ENCODE measurements around the gene INTS1.

The INTS1 gene

DNA sequence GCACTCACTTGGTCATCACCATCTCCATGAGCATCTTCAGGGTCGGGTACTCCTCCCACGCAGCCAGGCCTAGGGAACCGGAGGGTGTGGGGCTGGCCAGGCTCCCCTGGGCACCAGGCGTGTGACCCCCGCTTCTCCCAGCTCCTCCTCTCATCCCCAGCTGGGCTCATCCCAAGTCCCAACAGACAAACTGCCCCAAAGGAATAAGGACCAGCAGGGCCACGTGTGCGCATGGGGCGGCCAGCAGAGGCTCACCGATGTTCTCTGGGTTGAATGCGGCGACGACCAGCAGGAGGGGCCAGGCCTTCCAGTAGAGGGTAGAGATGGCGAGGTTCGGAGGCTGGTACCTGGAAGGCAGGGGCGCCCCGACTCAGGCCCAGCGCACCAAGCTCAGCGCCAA lies 14.9 kb downstream of the INTS1 start:
- DNase-seq (ENCODE audit: low read depth in 3 of 3, low spot score in 1 of 3) = no peak

DNA sequence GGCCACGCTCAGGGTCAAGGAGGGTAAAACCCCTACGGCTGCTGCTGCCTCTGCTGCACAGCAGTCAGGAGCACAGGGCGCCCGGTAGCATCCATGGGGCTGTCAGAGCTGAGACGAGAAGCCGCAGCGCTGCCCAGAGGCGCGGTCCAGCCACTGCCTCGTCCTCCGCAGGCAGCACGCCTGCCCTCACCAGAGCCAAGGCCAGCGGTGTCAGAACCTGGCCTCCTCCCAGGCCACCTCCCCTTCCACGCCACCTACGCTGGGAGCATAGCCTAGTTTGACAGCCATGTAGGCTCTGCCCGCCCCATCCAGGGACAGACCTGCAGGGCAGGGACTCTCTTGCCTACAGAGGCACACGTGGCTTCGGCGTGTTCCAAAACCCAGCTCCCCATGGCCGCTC lies 16.2 kb downstream of the INTS1 start:
- no peak for DNase-seq (ENCODE audit: low read depth in 3 of 3, low spot score in 1 of 3)

- DNase-seq (ENCODE audit: low read depth in 3 of 3, low spot score in 1 of 3) = no peak
These were observed 16.7 kb downstream of the INTS1 start for GRCh38 chr7:1487466-1487865.

DNA sequence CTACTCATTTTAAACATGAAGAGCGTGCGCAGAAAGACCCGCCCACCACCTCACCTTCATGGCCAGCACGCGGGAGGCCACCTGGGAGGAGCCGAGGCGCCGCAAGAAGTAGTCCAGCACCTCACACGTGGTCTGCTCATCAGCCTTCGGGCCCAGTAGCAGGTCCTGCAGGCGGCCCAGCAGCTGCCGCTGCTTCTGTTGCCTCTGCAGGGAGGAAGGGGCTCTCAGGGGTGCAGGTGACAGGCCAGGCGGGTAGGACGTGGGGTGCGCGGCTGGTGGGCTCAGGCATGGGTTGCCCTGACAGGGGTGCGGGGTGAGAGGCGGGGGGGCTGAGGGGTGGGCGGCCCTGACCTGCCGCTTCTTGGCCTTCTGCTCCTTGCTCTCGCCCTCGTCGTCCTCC lies 17.6 kb downstream of the INTS1 start:
- DNase-seq (ENCODE audit: low read depth in 3 of 3, low spot score in 1 of 3) = no peak

DNA sequence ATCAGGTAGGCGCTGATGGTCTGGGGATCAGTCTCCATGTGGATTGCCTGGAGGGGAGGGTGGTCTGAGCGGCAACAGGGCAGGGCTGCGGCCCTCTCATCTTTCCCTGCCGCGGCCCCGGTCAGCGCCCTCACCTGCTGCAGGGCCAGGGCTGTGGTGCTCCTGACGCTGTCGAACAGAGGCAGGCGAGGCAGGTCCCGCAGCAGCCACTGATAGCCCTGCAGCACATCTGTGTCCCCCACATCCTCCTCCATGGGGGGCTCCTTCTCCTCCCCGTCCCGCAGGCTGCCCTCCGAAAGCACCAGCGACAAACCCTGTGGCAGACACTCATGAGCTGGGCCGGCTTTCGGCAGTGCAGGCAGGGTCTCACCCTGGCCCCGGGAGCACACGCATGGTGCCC lies 19.0 kb downstream of the INTS1 start:
- DNase-seq (ENCODE audit: low read depth in 3 of 3, low spot score in 1 of 3) = no peak

DNA sequence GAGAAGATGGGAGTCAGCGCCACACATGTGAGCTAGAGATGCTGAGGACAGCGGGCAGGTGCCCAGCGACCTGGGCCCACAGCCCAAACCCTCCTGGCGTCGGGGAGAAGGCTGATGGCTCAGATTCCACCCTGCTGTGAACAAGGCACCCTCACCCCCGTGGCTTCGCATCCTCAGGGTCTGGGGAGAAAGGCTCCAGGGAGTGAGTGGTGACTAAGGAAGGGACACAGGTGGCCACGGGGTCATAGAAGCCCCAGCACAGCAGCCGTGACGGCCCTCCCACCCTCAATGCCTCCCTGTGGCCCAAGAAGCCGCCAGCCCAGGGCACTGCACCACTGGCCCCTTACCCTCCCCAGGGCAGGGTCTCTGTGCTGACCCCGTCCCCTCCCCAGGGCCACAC lies 19.6 kb downstream of the INTS1 start:
- no peak for DNase-seq (ENCODE audit: low read depth in 3 of 3, low spot score in 1 of 3)

DNA sequence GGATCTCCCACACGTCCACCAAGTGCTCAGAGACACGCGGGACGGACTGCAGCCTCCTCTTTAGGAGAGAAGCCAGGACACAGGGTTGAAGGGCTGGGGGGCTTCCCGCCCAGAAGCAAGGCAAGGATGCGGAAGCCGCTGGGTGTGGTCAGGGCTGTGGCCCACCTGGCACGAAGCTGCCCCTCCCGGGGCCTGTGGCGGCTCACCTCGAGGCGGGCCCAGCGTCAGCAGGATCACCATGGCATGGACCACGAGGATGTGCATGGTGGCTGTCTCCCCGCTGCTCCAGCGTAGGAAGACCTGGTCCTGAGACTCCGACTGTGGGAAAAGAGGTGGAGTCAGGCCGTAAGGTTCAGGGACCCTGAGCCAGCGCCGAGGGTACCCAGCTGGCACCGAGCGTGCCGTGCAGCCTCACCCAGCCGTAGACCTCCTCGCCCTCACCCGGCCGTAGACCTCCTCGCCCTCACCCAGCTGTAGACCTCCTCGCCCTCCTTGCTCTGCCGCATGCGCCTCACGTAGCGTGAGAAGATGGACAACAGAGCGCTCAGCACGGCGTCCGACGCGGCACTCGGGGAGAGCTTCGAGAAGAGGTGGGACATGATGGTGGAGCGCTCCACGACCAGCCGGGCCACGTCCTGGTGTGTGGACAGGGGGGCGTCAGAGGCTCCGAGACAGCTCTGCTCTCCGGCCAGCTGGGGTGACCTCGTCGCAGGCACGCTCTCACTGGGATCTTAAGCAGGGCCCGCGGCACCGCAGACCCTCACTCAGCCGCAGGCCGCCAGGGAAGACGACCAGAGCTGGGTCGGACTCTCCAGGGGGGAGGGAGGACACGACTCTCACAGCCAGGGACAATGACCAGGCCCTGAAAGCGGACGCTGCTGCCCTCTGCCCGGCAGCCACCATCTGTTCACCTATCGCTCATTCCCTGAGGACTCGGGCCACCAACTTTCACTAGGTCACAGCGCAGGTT lies 20.4 kb downstream of the INTS1 start:
- no peak for DNase-seq (ENCODE audit: low read depth in 3 of 3, low spot score in 1 of 3)

GRCh38 chr7:1483079-1483478 lies 21.1 kb downstream of the INTS1 start:
- DNase-seq (ENCODE audit: low read depth in 3 of 3, low spot score in 1 of 3) = no peak

DNA sequence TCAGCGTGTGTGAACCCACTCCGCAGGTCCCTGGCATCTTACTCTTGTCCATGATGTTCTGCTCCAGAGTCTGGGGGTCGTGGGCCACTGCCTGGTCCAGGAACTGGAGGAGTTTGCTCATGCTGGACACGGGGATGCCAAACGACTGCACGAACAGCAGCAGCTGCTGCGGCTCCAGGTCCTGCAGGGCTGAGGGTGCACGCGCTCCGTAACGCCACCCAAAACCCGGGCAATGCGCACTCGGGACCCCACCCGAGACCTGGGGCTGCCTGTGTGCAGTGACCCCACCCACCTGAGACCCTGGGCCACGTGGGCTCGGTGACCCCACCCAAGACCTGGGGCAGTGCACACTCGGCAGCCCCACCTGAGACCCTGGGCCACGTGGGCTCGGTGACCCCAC lies 22.9 kb downstream of the INTS1 start:
- no peak for DNase-seq (ENCODE audit: low read depth in 3 of 3, low spot score in 1 of 3)

GRCh38 chr7:1480670-1481069 lies 23.5 kb downstream of the INTS1 start:
- no peak for DNase-seq (ENCODE audit: low read depth in 3 of 3, low spot score in 1 of 3)

GRCh38 chr7:1479287-1479686 lies 24.9 kb downstream of the INTS1 start:
- DNase-seq (ENCODE audit: low read depth in 3 of 3, low spot score in 1 of 3) = no peak

- DNase-seq (ENCODE audit: low read depth in 3 of 3, low spot score in 1 of 3) = no peak
These were observed 25.7 kb downstream of the INTS1 start for GRCh38 chr7:1478480-1478879.

- no peak for DNase-seq (ENCODE audit: low read depth in 3 of 3, low spot score in 1 of 3)
These were observed 27.3 kb downstream of the INTS1 start for GRCh38 chr7:1476859-1477258.

GRCh38 chr7:1475991-1476390 lies 28.2 kb downstream of the INTS1 start:
- no peak for DNase-seq (ENCODE audit: low read depth in 3 of 3, low spot score in 1 of 3)

GRCh38 chr7:1475393-1475792 lies 28.8 kb downstream of the INTS1 start:
- DNase-seq (ENCODE audit: low read depth in 3 of 3, low spot score in 1 of 3) = no peak

- DNase-seq (ENCODE audit: low read depth in 3 of 3, low spot score in 1 of 3) = no peak
These were observed 29.5 kb downstream of the INTS1 start for GRCh38 chr7:1474736-1475135.

DNA sequence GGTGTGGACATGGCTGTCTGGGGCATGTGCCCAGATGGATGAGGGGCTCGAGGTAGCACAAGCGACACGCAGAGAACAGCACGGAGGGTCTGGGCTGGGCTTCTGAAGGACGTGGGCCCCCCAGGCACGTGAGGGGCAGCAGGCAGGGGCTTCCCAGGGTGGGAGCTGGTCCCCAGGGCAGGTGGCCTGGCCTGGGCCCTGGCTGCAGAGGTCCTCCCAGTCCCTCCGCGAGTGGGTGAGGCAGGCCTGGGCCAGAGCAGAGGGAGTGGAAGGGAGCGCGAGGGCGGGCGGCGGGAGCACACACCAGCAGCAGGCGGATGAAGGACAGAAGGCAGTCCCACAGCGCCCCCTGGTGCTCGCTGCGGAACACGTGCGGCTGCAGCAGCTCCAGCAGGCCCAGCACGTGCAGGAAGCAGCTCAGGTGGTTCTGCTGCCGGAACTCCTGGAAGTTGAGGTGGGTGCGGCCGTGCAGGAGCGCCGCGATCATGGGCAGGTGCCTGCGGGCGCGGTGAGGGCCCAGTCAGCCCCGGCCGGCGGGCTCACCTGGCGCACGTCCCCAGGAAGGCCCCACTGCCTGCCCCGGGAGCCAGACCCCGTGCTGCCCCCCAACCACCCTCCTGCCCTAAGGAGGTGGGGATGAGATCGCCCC lies 30.2 kb downstream of the INTS1 start:
- DNase-seq (ENCODE audit: low read depth in 3 of 3, low spot score in 1 of 3) = peak; percentile 72 to 85 (median 73)

GRCh38 chr7:1470901-1471300 lies 33.3 kb downstream of the INTS1 start:
- no peak for DNase-seq (ENCODE audit: low read depth in 3 of 3, low spot score in 1 of 3)

- DNase-seq (ENCODE audit: low read depth in 3 of 3, low spot score in 1 of 3) = no peak
These were observed 35.4 kb downstream of the INTS1 start for GRCh38 chr7:1468643-1469298.

DNA sequence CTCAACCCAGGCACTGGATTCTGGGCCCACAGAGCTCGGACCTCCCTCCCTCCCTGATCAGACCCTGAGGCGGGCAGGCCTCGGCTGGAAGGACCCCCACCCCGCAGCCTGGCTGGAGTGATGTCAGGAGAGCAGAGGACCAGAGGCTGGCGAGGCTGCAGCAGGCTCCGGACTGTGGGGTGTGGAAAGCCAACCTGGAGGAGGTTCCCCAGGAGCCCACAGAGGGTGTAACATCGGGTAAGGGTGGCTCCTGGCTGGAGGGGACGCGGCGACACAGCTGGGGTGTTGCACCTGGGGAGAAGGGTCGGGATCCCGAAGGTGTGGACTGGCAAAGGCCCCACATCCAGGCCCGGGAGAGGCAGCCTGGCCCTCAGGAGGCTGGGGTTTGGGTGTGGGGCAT lies 36.0 kb downstream of the INTS1 start:
- DNase-seq (ENCODE audit: low read depth in 3 of 3, low spot score in 1 of 3) = no peak

DNA sequence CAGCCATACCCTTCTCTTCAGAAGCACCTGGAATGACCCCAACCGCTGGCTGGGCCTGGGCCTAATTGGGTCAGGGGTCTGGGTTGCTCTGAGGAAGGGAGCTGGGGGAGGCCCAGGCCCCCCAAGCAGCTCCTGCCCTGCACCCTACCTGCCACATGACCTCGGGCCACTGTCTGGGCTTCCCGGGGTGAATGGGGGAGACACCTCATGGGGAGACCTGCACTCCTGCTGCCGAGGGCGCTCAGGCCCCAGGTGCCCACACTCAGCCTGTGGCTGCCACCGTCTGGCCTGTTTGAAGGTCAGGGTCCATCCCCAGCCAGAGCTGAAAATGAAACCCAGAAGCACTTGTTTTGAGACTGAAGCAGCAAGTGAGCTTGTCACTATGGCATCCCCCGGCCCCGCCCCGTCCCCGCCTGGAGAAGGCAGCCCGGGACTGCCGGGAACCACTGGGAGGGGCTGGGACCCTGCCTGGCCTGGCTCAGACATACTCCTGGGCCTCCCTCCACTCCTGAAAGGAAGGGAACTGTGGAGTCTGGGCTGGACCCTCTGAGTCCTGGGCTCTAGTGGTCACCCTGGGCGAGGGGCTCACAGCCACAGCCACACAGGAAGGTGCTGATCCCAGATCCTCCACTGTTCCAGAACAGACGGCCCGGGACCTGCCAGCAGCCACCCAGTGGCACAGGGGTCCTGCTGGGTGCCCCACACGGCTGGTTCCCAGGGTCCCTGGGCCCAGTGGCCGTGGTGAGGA lies 37.5 kb downstream of the INTS1 start:
- no peak for DNase-seq (ENCODE audit: low read depth in 3 of 3, low spot score in 1 of 3)
